ENCODE measurements around the gene ZNF592. TPM values are rescaled to one million over a fixed set of nuclear protein-coding genes. Genes with fewer than 3 reads are reported as not detected.

ZNF592 gene
- total RNA-seq, 2 donors from 2014 or later = 20.8 to 38.7 TPM

DNA sequence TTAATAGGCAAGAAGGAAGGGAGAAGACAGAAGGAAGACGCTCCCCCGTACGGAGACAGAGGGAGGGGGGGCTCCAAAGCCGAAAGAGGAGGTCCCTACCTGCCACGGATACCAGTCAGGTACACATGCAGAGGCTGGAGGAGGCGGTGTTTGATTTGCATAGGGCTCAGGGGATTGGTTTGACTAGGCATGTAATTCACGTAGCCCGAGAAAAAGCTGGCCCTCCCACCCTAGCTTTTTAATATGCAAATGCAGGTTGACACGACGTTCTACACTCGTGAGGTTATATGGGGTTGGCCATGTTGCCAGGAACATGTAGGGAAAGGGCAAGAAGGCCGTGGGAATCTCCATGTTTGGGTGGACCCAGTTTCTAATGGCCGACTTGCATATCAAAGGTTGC lies 29.8 kb downstream of the ZNF592 start:
- whole genome bisulfite sequencing = 79% methylated on average over 13 of the region's 13 CpGs
- TF ChIP-seq POLR2A (IDR thresholded peaks at IDR 0.05) = no peak
- TF ChIP-seq, protein P1, sequence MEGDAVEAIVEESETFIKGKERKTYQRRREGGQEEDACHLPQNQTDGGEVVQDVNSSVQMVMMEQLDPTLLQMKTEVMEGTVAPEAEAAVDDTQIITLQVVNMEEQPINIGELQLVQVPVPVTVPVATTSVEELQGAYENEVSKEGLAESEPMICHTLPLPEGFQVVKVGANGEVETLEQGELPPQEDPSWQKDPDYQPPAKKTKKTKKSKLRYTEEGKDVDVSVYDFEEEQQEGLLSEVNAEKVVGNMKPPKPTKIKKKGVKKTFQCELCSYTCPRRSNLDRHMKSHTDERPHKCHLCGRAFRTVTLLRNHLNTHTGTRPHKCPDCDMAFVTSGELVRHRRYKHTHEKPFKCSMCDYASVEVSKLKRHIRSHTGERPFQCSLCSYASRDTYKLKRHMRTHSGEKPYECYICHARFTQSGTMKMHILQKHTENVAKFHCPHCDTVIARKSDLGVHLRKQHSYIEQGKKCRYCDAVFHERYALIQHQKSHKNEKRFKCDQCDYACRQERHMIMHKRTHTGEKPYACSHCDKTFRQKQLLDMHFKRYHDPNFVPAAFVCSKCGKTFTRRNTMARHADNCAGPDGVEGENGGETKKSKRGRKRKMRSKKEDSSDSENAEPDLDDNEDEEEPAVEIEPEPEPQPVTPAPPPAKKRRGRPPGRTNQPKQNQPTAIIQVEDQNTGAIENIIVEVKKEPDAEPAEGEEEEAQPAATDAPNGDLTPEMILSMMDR (IDR thresholded peaks at IDR 0.05) = no peak
- TF ChIP-seq POLR2AphosphoS5 (IDR thresholded peaks at IDR 0.05) = no peak
- Histone ChIP-seq H3K9me3 (no peaks in the 10 kb centered on the region), H3K27ac (no peak overlapping the region), H3K36me3 (peaks cover 3 to 5% of the 10 kb centered on the region in 2 donors), H3K4me3 (no peak overlapping the region), H3K4me1 (replicated peaks) (no peaks in the 10 kb centered on the region), H3K27me3 (replicated peaks; ENCODE audit: insufficient read depth) (no peaks in the 10 kb centered on the region)
- intact Hi-C loops (cut with DNase I) = no loop called here
- DNase-seq (ENCODE audit: low spot score) = no peak

DNA sequence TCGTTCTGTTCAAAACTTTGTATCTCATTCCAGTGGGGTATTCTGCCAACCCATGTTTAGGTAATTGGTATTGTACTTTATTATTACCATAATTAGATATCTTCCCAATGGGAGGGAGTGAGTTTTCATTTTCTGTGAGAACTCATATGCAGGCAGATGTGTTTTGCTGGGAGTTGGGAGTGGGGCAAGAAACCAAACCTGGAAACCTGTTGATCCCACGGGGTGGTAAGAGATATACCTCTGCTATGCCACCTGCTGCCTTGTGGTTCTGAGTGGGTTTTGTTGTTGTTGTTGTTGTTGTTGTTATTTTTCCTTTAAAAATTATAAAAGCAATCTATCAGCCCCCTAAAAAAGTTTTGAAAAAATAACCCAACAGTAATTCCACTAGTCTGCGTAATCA lies 32.1 kb downstream of the ZNF592 start:
- H3K9me3 ChIP-seq = no peaks in the 10 kb centered on the region
- DNase-seq (ENCODE audit: low spot score) = no peak
- TF ChIP-seq POLR2A (IDR thresholded peaks at IDR 0.05) (no peak), POLR2AphosphoS5 (IDR thresholded peaks at IDR 0.05) (no peak)
- TF ChIP-seq, protein P1 (IDR thresholded peaks at IDR 0.05) = no peak
- H3K27me3 ChIP-seq (replicated peaks; ENCODE audit: insufficient read depth) = no peaks in the 10 kb centered on the region
- H3K4me1 ChIP-seq (replicated peaks) = no peaks in the 10 kb centered on the region
- H3K27ac ChIP-seq = no peak overlapping the region
- H3K36me3 ChIP-seq = peaks cover 12 to 20% of the 10 kb centered on the region in 2 donors
- 82% methylated on average over 3 of the region's 3 CpGs for WGBS
- intact Hi-C loops (cut with DNase I) = no loop called here
- H3K4me3 ChIP-seq = no peak overlapping the region

DNA sequence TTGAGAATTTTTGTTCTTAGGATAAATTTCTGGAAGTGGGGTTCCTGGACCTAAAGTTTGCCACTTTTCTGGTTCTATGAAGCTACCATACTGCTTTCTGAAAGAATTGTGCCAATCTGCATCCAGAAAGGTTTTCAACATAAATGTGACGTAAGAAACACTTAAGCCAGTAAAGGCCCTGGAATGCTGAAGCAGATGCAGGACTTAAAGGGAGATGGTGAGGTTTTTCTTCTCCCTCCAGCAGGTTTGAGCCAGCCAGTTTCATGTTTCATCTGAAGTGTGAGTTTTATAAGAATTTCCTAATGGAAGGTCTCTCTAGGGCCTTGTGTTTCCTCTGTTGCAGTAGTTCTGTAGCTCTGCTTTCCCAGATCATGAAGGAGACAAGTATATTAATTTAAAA lies 33.1 kb downstream of the ZNF592 start:
- Histone ChIP-seq H3K27ac (no peak overlapping the region), H3K4me1 (replicated peaks) (no peaks in the 10 kb centered on the region), H3K27me3 (replicated peaks; ENCODE audit: insufficient read depth) (no peaks in the 10 kb centered on the region), H3K4me3 (no peak overlapping the region), H3K36me3 (peaks cover 12 to 20% of the 10 kb centered on the region in 2 donors), H3K9me3 (no peaks in the 10 kb centered on the region)
- TF ChIP-seq, protein P1 (IDR thresholded peaks at IDR 0.05) = no peak
- TF ChIP-seq POLR2AphosphoS5 (IDR thresholded peaks at IDR 0.05) = no peak
- TF ChIP-seq POLR2A (IDR thresholded peaks at IDR 0.05) = no peak
- DNase-seq (ENCODE audit: low spot score) = no peak
- 93% methylated on average over 1 of the region's 1 CpG for WGBS
- intact Hi-C loops (cut with DNase I) = no loop called here

DNA sequence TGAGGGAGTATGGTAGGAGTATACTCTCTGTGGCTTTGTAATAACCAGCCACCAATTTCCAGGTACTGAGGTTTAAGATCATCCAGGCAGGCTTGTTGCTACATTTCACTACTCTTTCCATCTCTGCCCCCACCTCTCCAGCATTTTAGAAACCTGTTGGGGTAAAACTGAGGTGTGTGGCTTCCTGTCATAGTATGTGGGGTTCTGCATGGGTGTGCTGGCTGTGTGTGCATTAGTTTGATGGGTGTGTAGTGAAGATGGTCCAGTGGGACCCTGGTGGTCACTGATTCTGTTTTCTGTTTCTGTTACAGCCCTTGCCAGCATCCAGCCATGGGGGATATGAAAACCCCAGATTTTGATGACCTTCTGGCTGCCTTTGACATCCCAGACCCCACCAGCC lies 34.0 kb downstream of the ZNF592 start:
- Histone ChIP-seq H3K27ac (no peak overlapping the region), H3K9me3 (no peaks in the 10 kb centered on the region), H3K36me3 (peaks cover 12 to 20% of the 10 kb centered on the region in 2 donors), H3K4me3 (no peak overlapping the region), H3K27me3 (replicated peaks; ENCODE audit: insufficient read depth) (no peaks in the 10 kb centered on the region), H3K4me1 (replicated peaks) (no peaks in the 10 kb centered on the region)
- intact Hi-C loops (cut with DNase I) = no loop called here
- DNase-seq (ENCODE audit: low spot score) = no peak
- no peak for TF ChIP-seq POLR2AphosphoS5 (IDR thresholded peaks at IDR 0.05)
- TF ChIP-seq, protein P1 (IDR thresholded peaks at IDR 0.05) = no peak
- TF ChIP-seq POLR2A (IDR thresholded peaks at IDR 0.05) = no peak

DNA sequence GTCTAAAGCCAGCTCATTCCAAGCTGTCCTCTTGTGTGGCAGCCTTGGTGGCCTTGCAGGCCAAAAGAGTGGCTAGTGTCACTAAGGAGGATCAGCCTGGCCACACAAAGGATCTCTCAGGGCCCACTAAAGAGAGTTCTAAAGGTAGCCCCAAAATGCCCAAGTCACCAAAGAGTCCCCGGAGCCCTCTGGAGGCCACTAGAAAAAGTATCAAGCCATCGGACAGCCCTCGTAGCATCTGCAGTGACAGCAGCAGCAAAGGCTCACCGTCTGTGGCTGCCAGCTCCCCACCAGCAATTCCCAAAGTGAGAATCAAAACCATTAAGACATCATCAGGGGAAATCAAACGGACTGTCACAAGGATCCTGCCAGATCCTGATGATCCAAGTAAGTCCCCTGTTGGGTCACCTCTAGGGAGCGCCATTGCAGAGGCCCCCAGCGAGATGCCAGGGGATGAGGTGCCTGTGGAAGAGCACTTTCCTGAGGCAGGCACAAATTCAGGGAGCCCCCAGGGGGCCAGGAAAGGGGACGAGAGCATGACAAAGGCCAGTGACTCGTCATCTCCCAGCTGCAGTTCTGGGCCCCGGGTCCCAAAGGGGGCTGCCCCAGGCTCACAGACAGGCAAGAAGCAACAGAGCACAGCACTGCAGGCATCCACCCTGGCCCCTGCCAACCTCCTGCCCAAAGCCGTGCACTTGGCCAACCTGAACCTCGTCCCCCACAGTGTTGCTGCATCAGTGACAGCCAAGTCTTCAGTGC lies 35.3 kb downstream of the ZNF592 start:
- H3K4me3 ChIP-seq = no peak overlapping the region
- H3K4me1 ChIP-seq (replicated peaks) = no peaks in the 10 kb centered on the region
- TF ChIP-seq POLR2A (IDR thresholded peaks at IDR 0.05) = no peak
- TF ChIP-seq POLR2AphosphoS5 (IDR thresholded peaks at IDR 0.05) = no peak
- TF ChIP-seq, protein P1 (IDR thresholded peaks at IDR 0.05) = no peak
- no peak for DNase-seq (ENCODE audit: low spot score)
- H3K9me3 ChIP-seq = no peaks in the 10 kb centered on the region
- H3K36me3 ChIP-seq = peaks cover 12 to 20% of the 10 kb centered on the region in 2 donors
- 85% methylated on average over 12 of the region's 12 CpGs for WGBS
- H3K27me3 ChIP-seq (replicated peaks; ENCODE audit: insufficient read depth) = no peaks in the 10 kb centered on the region
- no peak overlapping the region for H3K27ac ChIP-seq
- intact Hi-C loops (cut with DNase I) = no loop called here
